HG03432 (cell line): ENCODE results near the gene ZNF768.

Source experiments
- ATAC-seq: cut with Tn5 transposase; IDR thresholded peaks from one replicate; pipeline ENCODE4 v1.9.1; 2021; ENCODE audit warnings: mild to moderate bottlenecking, moderate library complexity; ENCODE audit not compliant: unreplicated experiment

ZNF768 gene

DNA sequence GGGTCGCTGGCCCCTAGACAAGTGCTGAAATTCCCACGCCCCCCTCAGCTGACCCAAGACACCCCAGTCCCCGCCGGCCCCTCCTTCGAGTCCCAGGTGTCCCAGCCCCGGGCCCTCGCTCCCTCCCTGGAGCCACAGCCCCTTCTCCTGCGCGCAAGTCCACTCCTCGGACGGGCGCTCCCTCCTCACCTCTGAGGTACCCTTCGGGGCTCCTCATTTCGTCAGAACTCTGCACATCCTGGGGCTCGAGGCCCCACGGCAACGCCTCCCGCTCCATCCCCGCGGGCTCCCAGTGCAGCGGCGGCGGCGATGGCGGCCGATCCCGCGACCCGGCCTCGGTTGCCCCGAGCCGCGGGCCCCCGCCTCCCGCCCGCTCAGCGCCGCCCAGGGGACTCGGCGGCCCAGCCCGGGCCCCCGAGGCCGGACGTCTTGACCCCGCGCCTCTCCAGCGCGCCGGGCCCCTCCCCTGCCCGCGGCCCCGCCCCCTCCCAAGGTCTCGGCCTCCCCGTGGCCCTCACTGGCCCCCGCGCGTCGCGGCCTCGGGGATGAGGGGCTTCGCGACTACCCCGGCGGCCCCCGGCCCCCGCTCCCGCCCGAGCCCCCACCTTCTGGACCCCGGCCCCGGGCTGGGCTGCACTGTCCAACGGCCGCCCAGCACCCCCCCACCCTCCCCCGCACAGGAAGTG is at the start of gene ZNF768:
Gene ZNF768, minus strand, starts transcription at position 430 of the 686 bp plus-strand sequence. Its CDS starts 153 bp downstream, at position 277.
- ATAC-seq = peak; percentile 26

DNA sequence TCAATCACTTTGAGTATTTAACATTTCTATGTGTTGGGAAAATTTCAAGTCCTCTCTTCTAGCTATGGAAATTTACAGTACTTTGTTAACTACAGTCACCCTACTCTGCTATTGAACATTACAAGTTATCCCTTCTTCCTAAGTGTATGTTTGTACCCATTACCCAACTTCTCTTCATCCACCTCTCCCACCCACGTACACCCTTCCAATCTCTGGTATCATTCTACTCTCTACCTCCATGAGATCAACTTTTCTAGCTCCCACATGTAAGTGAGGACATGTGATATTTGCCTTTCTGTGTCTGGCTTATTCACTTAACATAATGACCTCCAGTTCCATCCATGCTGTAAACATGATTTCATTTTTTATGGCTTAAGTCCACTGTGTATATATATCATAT is 48.3 kb upstream of the ZNF768 start:
- no peak for ATAC-seq

DNA sequence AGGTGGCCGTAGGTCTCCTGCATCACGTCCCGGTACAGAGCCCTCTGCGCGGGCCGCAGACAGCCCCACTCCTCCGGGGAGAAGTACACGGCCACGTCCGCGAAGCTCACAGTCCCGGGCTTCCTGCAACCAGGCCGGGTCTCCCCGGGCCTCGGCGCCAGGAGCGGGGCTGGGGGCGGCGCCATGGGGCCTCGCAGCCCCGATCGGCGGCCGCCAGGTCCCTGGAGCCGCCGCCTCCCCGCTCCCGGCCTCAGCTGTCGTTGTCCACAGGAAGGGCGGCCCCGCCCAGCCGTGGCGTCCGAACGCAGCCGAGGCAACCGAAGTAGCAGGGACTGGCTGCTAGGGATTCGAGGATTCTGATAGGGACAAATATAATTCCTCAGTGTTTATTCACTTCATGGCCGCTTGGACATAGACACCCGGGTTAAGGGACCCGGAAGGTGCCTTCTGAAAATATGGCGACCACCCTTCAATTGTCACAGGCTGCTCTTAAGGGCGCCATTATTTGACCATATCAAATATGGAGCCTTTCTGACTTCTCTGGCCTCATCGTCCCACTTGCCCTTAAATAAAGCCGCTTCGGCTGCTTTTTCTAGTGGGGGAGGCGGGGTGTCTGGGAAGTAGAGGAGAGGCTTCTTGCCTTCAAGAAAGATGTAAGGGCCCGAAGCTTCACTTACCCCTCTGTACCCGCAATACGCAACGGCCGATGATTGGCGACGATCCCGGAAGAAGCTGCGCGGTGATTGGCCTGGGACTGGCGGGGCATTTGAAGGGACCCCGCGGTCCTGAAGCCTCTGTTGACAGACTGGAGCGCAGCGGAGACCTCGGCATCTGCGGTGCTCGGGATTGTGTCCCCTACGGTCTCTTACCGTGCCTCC is 45.3 kb upstream of the ZNF768 start, which contains the start of gene ZNF688:
Gene ZNF688, minus strand, starts transcription at position 270 of the 878 bp plus-strand sequence. Its CDS starts 85 bp downstream, at position 185.
- ATAC-seq = peak; percentile 74

DNA sequence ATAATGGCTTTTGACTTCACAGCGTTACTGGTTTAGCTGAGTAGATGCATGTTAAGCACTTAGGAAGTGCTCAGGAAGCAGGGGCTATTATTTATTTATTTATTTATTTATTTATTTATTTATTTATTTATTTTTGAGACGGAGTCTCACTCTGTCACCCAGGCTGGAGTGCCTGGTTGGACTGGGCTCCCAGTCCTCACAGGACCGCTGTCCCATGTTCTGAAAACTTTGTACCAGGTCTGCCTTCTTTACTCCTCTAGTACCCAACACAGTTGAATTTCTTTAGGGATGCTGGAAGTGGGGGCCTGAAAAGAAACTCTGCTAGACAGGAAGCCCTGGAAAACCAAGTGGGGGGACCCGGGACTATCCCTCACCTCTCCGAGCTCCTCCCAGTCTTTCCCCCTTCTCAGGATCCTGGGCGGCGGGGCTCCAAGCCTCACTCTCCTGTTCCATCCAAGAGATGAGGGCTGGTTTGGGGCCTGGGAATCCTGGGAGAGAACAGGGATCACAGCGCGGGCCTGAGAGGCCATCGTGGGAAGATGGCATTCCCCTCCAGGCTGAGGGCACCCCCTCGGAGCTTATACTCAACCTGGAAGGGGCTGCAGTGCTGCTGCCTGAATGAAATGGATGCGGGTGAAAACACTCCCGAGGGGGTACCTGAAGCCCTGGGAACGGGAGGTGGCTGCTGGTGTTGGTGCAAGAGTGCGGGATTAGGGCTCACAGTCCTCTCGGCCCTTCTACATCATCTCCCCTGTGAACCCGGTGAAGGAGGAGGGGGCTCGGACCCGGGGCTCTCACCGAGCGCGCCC is 44.5 kb upstream of the ZNF768 start:
- ATAC-seq = no peak

DNA sequence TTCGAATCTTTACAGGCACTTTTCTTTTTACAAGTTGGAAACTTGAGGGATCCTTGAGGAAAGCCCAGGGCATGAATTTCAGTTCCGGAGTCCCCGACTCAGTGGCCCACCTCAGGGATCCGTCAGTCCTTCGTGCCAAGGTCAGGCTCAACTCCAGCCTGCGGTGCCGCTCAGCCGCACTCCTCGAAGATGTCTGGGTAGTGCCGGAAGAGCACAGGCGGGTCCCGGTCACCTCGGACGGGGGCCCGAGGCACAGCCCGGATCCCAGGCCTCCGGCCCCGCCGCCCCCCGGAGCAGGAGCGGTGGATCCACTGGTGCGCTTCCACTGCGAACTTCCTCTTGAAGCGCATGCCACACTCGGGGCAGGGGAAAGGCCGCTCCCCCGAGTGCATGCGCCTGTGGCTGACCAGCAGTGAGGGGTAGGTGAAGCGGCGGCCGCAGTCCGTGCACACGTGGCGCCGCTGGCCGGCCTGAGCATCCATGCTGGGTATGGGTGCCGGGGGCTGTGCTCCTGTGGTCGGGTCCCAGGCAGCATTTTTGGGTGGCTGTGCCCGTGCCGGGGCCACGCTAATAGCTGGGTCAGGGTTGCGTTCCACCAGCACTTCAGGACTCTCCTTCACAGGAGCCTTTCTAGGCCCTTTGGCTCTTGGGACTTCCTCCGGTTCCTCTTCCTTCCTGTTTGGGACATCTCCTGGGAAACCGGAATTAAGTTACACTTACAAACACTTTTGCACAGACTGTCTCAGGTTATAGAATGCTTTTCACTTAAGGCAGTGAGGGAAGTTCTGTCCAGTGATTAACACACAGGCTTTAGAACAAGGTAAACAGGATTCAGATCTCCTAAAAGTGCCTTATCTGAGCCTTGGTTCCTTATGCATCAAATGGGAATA is 43.6 kb upstream of the ZNF768 start:
- no peak for ATAC-seq

DNA sequence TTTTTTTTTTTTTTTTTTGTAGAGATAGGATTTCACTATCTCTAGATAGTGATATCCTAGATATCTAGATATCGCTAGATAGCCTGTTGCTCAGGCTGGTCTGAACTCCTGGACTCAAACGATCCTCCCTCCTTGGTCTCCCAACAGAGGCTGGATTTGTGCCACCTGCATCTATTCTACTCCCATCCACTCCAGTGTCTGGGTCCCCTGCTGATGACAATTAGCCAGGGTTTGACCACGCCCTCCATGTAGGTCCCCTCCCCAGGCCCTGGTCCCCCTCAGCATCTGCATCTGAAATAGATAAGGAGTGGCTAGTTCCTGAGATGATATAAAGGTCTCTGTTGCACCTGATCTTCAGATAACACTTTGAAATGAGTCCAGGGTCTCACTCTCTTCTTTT is 42.9 kb upstream of the ZNF768 start:
- no peak for ATAC-seq

DNA sequence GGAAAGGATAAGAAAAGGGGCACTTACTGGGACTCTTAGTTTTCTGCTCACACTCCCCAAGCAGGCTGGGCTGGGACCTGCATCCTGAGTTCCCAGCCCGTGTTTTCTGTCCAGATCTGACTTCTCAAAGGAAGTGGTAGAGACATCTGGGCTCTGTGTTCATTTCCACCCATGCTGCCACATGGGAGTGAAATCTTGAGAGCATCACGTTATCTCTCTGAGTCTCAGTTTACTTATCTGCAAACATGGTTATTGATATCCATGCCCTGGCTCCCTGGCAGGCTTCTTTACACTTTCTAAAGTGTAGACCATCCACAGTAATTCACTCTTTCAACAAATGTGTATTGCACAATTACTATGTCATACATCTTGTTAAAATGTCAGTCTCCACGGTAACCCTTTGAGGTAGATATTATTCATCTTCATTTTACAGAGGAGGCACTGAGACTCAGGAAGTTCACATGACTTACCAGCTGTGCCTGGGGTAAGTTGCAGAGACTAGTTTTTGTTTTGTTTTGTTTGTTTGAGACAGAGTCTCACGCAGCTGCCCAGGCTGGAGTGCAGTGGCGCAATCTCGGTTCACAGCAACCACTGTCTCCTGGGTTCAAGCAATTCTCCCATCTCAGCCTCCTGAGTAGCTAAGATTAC is 41.7 kb upstream of the ZNF768 start:
- ATAC-seq = no peak

DNA sequence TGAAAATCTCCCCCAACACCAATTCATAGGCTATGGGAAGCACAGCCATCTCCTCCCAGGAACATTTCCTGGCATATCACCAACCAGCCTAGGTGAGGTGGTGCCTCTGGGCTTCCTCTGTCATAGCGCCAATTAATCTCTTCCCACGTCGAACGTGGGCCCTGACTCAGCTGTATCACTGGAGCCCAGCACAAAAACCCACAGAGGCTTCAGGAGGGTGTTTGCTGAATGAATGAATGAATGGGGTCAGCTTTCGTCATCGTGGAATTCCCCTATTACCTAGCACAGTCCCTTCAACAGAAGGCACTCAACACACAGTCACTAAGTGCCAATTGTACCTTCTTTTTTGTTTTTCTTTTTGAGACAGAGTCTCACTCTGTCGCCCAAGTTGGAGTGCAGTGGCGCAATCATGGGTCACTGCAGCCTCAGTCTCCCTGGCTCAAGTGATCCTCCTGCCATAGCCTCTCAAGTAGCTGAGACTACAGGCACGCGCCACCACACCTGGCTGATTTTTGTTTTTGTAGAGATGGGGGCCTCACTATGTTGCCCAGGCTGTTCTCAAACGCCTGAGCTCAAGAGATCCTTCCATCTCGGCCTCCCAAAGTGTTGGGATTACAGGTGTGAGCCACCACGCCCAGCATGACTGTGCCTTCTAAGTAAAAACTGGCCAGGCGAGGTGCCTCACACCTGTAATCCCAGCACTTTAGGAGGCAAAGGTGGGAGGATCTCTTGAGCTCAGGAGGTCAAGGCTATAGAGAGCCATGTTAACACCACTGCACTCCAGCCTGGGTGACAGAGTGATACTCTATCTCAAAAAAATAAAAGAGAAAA is 41.0 kb upstream of the ZNF768 start:
- no peak for ATAC-seq

DNA sequence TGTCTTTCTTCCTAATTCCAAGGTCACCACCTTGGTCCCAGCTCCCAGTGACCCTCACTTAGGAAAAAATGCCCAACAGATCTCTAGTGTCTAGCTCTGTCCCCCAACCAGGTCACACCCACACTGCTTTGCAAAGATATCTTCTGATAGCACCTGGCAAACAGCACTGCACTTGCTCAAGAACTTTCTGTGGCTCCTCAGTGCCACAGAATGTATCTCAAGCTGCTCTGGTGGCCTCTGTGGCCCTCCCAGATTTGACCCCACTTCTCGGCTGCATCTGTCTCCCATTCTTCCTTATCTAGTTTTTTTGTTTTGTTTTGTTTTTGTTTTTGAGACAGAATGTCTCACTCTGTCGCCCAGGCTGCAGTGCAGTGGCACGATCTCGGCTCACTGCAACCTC is 40.2 kb upstream of the ZNF768 start:
- no peak for ATAC-seq

DNA sequence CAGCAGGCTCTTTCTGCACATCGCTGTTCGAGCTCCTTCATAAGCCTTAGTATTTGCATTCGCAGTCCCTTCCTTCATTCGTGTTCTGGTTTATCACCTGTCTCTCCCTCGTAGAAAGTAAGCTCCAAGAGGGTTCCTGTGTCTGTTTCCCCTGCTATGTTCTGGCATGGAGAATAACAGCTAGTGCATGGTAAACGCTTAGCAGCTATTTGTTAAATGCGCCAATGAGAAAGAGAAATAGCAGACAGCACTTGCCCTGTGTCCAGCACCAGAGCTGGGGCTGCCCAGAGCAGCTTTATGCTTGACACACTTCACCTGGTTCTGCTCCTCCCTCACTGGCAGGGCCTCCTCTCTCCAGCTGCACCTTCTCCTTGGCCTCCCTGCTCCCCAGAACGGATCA is 39.6 kb upstream of the ZNF768 start:
- ATAC-seq = no peak

DNA sequence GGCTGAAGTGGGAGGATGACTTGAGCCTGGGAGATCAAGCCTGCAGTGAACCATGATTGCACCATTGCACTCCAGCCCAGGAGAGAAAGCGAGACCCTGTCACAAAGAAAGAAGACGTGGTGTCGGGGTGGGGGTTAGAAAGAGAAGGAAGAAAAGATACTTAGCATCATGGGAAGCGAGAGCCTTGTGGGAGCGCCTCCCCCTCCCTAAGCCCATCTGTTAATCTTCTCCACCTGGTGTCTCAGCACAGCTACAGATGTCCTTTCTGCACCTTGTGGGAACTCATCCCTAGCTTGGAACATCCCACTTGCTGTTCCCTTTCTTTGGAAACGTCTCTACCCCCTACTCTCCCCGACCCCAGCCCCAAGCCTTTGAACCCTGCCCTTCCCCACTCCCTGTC is 39.2 kb upstream of the ZNF768 start:
- no peak for ATAC-seq

DNA sequence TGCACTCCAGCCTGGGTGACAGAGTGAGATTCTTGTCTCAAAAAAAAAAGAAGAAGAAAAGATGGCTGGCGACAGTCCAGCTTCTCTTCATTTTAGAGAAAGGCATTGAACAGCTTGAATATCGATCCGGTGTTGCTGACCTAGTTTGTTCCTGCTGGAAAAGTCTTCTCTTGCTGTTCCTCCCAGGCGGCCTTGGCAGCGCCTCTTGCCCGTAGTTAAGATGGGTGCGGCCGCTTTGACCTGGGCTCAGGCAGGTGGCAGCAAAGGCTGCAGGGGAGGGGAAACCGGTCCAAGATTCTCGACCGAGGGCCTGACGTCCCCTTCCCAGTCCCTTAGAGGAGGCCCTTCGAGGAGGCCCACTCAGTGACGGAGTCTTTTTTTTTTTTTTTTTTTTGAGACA is 35.7 kb upstream of the ZNF768 start:
- no peak for ATAC-seq

DNA sequence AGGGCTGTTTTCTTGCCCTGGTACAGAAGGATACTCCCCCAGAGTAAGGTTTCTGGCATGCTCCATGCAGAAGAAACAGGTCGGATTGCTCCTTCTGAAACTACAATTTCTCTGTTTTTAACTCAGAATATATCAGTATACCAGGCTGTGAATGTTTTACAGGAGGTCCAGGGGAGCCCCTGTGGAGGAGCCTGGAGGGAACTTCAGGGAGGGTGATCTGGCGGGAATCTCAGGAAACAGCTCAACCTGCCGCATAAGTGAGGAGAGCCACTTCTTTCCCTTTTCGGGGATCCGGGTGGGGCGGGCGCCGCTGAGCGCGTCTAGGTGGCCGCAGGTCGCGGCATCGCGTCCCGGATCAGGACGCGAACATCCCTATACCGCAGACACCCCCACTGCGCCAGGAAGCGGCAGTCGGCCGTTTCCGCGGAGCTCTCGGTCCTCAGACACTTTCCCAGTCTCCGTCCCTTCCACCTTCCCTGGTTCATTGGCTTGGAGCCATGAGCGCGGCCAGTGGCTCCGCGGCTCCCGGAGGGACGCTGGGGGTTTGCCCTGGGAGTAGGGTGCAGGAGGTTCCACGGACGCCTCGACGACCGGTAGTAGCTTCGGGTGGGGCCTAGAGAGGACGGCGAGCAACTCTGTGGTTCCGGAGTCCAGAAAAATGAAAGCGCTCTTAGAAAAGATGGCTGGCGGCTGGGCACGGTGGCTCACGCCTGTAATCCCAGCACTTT is 34.9 kb upstream of the ZNF768 start:
- ATAC-seq = no peak

DNA sequence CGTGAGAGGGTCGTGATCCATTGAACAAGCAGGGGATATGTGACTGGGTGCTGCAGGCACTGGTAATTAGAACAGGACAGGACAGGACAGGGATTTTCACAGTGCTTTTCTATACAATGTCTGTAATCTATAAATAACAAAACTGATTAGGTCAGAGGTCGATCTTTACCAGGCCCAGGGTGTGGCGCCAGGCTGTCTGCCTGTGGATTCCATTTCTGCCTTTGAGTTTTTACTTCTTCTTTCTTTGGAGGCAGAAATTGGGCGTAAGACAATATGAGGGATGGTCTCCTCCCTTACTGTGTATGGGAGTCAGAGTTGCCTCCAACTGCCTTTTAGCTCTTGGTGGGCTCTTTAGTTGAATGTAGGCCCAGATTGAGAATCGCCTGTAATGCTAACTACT is 33.3 kb upstream of the ZNF768 start:
- no peak for ATAC-seq

DNA sequence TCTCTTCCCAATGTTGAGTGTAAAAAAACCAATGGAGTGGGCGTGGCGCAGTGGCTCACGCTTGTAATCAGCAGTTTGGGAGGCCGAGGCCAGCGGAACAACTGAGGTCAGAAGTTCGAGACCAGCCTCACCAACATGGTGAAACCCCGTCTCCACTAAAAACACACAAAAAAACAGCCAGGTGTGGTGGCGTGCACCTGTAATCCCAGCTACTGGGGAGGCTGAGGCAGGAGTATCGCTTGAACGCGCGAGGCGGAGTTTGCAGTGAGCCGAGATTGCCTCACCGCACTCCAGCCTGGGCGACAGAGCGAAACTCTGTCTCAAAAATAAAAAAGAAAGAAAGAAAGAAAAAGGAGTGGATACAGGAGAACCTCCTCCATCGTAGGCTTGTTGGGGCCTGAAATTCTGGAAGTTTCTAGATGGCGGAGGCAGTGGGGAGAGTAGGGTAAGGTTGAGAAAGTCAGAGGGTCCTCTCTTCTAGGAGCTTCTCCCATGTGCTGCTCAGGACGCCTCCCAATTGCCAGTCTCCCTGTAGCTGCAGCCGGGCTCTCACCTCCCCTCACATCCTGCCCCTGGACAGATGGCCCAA is 32.5 kb upstream of the ZNF768 start:
- no peak for ATAC-seq

DNA sequence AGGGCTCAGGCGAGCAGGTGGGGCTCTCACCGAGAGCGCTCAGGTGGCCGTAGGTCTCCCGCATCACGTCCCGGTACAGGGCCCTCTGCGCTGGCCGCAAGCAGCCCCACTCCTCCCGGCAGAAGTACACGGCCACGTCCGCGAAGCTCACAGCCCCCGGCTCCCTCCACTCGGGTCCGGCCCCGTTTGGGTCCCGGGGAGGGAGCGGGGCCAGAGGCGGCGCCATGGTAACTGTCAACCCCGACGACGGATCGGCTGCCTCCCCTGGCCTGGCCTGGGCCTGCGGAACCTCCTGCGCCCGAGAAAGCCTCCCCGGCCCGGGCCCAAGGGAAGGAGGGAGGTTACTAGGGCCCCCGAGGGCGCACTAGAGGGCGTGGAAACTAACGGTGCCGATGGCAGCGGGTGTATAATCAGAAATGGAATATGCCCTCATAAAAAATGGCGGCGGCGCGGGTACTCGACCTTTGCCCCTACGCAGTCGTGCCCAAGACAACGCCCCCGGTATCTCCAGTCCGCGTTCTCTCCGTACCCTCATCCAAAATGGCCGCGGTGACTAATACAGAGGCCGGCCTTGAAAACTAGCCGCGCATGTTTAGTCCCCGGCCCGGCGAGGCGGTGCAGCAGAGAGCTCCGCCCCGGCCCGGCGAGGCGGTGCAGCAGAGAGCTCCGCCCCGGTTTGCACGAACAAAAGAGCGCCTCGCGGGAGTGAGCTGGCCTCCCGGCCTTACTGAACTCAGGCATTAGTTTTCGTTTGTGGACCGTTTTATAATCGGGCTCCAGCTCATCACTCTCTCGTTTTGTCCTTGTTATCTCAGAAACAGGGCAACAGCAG is 31.8 kb upstream of the ZNF768 start, which contains the start of gene ZNF764:
Gene ZNF764, minus strand, starts transcription at position 418 of the 832 bp plus-strand sequence. Its CDS starts 192 bp downstream, at position 226.
- peak; percentile 88 for ATAC-seq

DNA sequence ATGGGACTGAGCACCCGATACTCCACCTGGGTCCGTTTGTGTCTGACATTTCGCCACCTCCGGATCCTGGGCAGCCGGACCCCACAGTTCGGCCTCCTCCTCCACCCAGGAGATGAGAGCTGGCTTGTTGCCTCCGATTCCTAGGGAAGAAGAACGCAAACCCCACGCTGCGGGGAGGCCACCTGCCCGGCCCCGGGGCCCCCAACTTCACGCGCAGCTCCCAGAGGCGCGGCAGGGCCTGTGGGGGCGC is 31.3 kb upstream of the ZNF768 start:
- ATAC-seq = peak; percentile 11
